NAMALWA (cell line): ENCODE results near the gene LNPEP.
"Not testable (repeated sequence)": the region's sequence is repeated elsewhere in the genome, so short reads cannot be mapped to it uniquely, and the experiment has no call there.

Source experiments
- DNase-seq: peaks from one replicate; pipeline ENCODE4 v3.0.0-alpha.2; 2015; ENCODE audit warnings: low spot score

The LNPEP gene

GRCh38 chr5:96930058-96930457, 5.8 kb upstream of the LNPEP start:
- DNase-seq = no peak

DNA sequence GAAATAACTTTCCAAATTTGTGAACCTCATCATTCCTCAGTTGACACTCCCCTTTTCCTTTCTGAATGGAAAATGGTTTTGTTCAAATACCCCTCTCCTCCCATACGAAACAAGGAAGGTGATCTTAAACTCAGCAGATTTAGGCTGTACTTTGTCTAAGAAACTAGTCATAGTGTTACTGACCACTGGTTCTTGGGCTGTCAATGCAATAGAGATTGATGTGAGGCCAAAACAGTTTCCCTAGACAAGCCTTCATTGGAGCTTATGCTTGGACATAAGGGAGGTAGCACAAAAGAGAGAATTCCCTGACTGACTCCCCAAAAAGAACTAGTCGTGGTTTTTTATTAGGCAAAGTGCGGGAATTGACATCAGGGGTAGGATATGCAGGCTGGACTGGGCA, 5.3 kb upstream of the LNPEP start:
- no peak for DNase-seq

DNA sequence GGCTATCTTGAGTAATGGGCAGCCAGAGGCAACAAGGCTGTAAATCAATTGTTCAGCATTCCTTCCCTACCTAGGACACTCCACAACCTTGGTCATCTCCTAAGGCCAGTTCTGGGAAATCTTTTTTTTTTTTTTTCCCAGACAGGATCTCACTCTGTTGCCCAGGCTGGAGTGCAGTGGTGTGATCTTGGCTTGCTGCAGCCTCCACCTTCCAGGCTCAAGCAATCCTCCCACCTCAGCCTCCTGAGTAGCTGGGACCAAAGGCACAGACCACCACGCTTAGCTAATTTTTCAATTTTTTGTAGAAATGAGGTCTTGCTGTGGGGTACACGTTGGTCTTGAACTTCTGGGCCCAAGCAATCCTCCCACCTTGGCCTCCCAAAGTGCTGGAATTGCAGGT, 4.8 kb upstream of the LNPEP start:
- DNase-seq = not testable (repeated sequence)

- peak; percentile 39 for DNase-seq
Measured at GRCh38 chr5:96931605-96932004, 4.3 kb upstream of the LNPEP start.

- no peak for DNase-seq
Measured at GRCh38 chr5:96932026-96932425, 3.9 kb upstream of the LNPEP start.

- DNase-seq = peak; percentile 50
Measured at GRCh38 chr5:96933764-96934707, 1.8 kb upstream of the LNPEP start.

GRCh38 chr5:96934708-96935558, 947 bp upstream of the LNPEP start:
- DNase-seq = peak; percentile 96

DNA sequence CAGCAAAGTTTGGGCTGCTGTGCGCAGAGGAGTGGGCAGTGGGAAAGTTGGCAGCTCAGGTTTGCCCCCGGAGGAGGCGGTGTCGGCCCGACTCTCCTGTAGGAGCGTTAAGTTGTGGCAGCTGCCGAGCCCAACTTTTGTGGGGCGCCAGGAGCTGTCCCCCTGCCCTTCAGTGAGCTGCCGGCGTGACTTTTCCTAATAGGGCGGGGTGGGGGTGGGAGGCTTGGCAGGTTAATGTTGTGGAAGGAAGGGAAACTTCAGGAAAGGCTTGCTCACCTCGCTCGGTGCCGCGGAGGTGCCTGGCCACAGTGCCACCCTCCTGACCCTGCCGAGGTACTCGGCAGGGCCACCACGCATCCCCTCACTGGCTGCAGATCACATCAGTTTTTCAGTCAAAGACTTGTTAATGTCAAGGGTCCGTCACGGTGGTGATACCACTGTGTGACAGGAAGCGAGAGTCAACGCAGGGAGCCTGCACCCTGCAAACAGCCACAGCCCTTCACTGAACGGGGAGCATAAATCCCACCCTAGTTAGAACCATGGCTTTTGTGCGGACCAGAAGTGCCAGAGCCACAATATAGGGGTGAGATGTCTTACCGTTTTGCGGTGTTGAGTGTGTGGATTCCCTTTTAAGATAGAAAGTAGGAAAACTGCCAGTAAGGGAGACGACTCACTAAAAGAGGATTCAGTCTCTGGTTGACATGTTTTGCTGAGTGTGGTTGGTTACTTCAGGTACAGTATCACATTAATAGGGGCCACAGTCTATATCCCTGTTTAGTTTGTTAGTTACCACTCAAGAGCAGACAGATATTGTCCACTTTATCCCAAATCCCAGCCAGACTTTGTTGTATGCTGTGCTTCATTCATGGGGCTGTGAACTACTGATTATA, 796 bp downstream of the LNPEP start:
- peak; percentile 88 for DNase-seq

- no peak for DNase-seq
Measured at GRCh38 chr5:96940586-96940985, 4.7 kb downstream of the LNPEP start.

- no peak for DNase-seq
Measured at GRCh38 chr5:96941140-96941539, 5.3 kb downstream of the LNPEP start.

- no peak for DNase-seq
Measured at GRCh38 chr5:96942078-96942477, 6.2 kb downstream of the LNPEP start.

- DNase-seq = no peak
Measured at GRCh38 chr5:96942911-96943310, 7.0 kb downstream of the LNPEP start.

DNA sequence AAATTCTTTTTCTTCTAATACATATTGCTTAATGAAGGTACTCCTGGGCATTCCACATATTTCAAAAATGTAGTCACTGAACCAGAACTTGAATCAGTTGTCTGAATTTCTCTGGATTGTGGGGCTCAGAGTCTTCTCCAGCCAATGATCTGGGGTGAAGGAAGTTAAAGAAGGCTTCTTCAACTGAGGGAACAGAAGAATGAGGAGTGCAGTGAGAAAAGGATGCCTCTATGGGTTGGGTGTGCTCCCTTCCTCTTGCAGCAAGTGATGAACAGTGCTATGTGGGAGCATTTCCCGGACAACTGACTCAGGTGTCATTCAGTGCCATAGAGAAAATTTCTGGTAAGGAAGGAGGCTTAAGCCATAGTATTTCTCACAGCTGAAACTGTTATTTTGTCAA, 7.9 kb downstream of the LNPEP start:
- DNase-seq = no peak

GRCh38 chr5:96945144-96945897, 9.4 kb downstream of the LNPEP start:
- DNase-seq = no peak

GRCh38 chr5:96946381-96946780, 10.5 kb downstream of the LNPEP start:
- DNase-seq = no peak

- no peak for DNase-seq
Measured at GRCh38 chr5:96952118-96952750, 16.4 kb downstream of the LNPEP start.

DNA sequence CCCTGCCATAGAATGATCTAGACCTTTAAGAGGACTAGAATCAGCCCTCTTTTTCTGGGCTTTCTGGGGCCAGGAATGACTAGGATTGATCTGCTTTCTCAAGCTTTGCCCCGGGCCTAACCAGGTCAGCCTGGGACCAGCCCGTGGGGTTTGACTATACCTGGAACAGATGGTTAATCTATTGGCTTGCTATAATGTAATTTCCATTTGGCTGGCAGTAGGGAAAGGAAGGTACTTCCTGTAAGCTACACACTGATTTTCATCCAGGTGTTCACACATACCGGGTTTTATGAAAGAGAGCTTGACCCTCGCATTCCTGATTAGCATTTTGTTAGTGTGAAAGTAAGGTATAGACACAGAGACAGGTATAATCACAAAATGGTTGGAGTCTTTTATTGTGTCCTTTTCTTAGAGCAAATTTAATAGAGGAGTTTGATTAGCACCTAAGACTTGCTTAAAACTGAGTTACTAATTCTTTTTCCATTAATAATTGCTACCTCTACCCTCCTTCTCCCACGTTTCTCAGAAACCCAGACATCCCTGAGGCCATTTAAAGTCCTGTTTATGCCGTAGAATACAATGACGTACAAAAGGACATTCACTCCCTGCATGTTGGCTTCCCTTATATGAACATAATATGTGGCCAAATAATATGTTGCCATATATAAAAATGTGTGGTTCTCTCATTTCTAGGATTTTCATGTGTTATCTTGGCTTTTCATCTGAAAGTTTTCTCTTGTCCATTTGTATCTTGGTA, 17.3 kb downstream of the LNPEP start:
- no peak for DNase-seq

GRCh38 chr5:96957254-96958049, 21.6 kb downstream of the LNPEP start:
- DNase-seq = peak; percentile 53

GRCh38 chr5:96958977-96959376, 23.1 kb downstream of the LNPEP start:
- DNase-seq = peak; percentile 43
